T-helper 9 cell (primary cell): Measurements from ENCODE around the gene FICD.

ENCODE experiments used
- DNase-seq: peaks from one replicate; pipeline ENCODE4 v3.0.0-alpha.2; 2020

The FICD gene

GRCh38 chr12:108567406-108568337, 52.6 kb downstream of the FICD start:
- DNase-seq, result no peak

- DNase-seq, result peak; percentile 30
These were observed 53.5 kb downstream of the FICD start for GRCh38 chr12:108568338-108569154.
